AG09309 (cell line): ENCODE results near the gene SAMHD1.

Source experiments
- DNase-seq: peaks from one replicate; pipeline ENCODE4 v3.0.0-alpha.2; 2010; ENCODE audit warnings: low read depth
- H3K4me3 ChIP-seq: 2 replicates; pipeline ENCODE4 v1.5.1; 2011; ENCODE audit warnings: mild to moderate bottlenecking, low read depth, low read length, moderate library complexity; ENCODE audit not compliant: control insufficient read depth
- TF ChIP-seq, protein P1 (sequence below): IDR thresholded peaks from 2 replicates; pipeline ENCODE4 v1.5.1; 2011; ENCODE audit warnings: mild to moderate bottlenecking, low read depth, low read length, inconsistent platforms; ENCODE audit not compliant: insufficient read depth, control insufficient read depth; ENCODE audit errors: missing control alignments

SAMHD1 gene

GRCh38 chr20:36862857-36863668 lies 88.4 kb downstream of the SAMHD1 start:
- TF ChIP-seq, protein P1, sequence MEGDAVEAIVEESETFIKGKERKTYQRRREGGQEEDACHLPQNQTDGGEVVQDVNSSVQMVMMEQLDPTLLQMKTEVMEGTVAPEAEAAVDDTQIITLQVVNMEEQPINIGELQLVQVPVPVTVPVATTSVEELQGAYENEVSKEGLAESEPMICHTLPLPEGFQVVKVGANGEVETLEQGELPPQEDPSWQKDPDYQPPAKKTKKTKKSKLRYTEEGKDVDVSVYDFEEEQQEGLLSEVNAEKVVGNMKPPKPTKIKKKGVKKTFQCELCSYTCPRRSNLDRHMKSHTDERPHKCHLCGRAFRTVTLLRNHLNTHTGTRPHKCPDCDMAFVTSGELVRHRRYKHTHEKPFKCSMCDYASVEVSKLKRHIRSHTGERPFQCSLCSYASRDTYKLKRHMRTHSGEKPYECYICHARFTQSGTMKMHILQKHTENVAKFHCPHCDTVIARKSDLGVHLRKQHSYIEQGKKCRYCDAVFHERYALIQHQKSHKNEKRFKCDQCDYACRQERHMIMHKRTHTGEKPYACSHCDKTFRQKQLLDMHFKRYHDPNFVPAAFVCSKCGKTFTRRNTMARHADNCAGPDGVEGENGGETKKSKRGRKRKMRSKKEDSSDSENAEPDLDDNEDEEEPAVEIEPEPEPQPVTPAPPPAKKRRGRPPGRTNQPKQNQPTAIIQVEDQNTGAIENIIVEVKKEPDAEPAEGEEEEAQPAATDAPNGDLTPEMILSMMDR: no peak
- no peak for DNase-seq
- peak overlapping the region; percentile 56 for H3K4me3 ChIP-seq

DNA sequence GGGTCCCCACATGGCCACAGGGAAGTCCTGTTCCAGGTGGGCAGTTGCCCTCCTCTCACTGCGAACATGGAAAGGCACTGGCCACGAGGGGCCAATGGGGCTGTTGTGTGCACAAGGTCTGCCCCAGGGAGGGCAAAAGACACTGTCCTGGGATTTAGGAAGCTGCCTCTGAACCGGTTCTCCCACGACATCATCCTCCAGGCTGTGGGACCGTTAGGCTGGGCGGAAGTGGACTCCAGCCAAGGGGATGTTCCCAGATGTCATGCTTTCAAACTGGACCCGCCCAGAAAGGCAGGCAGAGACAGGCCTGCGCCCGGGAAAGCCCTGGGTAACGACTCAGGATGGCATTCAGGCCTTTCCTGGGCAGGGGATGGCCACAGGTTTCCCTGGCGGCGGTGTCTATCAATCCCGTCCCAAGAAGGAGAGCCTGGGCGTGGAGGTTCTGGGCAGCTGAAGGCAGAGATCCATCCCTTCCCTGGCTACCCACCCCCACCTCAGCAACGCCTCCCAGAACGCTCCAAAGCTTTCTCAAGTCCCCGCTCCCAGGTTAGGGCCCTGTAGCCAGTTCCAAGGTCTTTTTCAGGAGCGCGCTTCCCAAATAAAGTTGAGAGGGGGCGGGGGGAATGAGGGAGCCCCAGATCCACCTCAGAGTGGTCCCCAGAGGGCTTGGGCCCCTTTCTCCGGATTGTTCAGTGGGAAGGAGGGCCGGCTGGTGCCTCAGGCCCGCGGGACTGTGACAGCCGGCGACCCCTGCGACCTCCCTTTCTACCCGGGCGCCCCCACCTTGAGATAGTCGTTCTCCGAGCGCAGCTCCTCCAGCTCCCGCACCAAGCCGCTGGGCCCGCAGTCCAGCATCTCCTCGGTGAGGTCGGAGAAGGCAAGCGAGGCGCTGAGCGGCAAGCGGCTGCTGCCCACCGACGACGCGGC lies 89.4 kb downstream of the SAMHD1 start:
- TF ChIP-seq, protein P1: no peak
- no peak for DNase-seq
- H3K4me3 ChIP-seq: peak overlapping the region; percentile 56

DNA sequence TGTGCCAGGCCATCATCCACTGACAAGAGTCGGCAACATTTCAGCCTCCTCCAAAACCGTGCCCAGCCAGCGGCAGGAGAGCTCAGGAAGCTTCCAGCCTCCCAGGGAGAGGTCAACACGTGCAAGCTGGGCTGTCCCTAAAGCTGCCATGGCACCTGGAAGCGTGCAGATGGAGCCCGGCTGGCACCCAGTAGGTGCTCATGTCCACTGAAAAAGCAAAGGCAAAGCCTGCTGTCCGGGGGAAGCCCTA lies 90.0 kb downstream of the SAMHD1 start:
- peak overlapping the region; percentile 56 for H3K4me3 ChIP-seq
- TF ChIP-seq, protein P1: no peak
- no peak for DNase-seq

DNA sequence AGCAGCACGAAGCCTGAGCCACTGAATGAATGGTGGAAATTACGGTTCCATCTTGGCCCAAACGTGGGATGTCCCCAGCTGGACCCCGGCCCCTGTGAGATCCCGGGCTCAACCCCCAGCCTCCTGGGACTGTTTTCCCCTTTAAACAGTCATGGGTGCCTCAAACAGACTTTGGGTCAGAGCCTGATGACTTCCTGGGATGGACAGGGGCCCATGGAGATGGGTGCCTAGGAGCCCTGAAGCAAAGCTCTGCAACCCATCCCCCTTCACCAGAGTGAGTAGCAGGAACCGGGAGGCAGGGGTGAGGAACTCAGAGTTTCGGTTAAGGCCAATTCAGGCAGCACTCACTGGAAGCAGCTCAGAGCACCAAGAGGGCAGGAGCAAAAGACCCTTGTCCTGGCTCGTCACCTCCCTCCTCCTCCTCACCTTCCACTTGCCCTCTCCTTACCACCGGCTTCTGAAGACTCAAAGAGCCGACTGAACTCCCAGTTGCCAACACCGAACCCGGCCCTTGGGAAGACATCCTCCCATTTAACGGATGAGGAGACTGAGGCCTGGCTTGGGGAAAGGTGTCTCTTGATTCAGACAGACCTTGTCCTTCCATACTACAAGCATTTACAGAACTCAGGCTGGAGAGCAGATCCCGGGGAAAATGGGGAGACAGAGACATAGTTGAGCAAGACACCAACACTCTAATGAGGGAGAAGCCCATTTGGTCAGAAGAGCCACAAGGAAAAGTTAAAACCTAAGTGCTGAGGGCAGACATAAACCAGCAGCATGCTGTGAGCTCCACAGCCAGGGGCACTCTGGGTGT lies 90.5 kb downstream of the SAMHD1 start:
- no peak for DNase-seq
- H3K4me3 ChIP-seq: peak overlapping the region; percentile 56
- TF ChIP-seq, protein P1: no peak

DNA sequence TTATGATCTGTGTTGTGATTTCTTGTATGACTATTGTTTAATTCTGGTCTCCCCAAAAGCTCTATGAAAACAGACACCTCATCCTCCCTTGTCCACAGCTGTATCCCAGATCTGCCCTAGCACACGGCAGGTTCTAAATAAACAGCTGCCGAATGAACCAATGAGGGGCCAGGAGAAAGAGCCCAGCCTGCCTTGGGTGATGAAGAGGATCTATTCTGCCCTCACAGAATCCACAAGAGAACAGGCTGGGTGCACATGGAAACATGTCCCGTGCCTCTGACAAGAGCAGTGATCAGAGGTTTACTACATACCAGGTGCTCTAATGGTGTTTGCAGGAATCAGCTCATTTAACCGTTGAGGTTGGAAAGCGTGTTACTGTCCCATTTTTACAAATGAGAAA lies 91.2 kb downstream of the SAMHD1 start:
- TF ChIP-seq, protein P1: no peak
- DNase-seq: no peak
- no peak overlapping the region for H3K4me3 ChIP-seq

DNA sequence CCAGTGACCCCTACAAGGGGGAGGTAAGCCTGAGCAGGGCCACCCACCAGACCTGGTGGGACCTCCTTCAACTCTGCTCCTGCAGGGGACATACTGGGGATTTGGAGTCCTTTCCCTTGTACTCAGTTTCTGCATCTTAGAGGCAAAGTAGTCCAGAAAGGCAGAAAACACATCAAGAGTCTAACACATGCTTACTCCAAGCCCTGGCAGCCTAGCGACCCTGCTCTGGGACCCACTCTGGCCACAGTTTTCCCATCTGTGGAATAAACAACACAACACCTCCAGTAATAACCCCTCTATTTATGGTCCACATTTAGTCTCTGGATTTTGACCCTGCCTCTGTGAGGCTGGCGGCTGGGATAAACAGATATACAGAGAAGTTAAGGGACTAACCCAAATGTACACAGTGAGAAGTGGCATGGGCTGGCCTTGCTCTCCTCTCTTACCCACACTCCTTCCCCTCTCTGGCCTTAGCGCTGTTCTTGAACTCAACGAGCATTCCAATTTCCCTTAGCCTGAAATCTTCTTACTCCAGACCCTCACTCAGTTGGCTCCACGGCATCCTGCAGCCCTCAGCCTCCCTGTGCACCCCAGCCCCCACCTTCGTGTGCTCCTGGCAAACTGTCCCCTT lies 91.7 kb downstream of the SAMHD1 start:
- TF ChIP-seq, protein P1: no peak
- no peak overlapping the region for H3K4me3 ChIP-seq
- DNase-seq: no peak
